Vagina (tissue), 2 donors: ENCODE measurements around the gene TYW1.

ENCODE experiments used
- CTCF ChIP-seq, 3 experiments: fragments of 450-650 bp in 2 of 3; fragments of 200-600 bp in 1 of 3; sonication (generic) in 1 of 3; IDR thresholded peaks; one replicate each; pipeline ENCODE4 v1.5.1; 2017 to 2019; ENCODE audit warnings: antibody characterized with exemption in 3 of 3, mild to moderate bottlenecking in 2 of 3, moderate library complexity in 2 of 3
- POLR2A ChIP-seq, 2 donors: fragments of 450-650 bp; IDR thresholded peaks; one replicate each; pipeline ENCODE4 v1.6.1; 2017; ENCODE audit warnings: antibody characterized with exemption in 2 of 2, mild to moderate bottlenecking in 2 of 2, moderate library complexity in 2 of 2

- TF ChIP-seq CTCF (IDR thresholded peaks at IDR 0.05), result no peak
- no peak for TF ChIP-seq POLR2A (IDR thresholded peaks at IDR 0.05)
These were observed 38.9 kb upstream of the TYW1 start for GRCh38 chr7:66957595-66958290.
